ENCODE measurements around the gene BET1L. TPM values are rescaled to one million over a fixed set of nuclear protein-coding genes. Genes with fewer than 3 reads are reported as not detected.
A peak's percentile ranks its signal among the peaks of the same experiment; 100 is the strongest.

Gene BET1L
- total RNA-seq, 1 donor from 2014 or later: 73.2 TPM

DNA sequence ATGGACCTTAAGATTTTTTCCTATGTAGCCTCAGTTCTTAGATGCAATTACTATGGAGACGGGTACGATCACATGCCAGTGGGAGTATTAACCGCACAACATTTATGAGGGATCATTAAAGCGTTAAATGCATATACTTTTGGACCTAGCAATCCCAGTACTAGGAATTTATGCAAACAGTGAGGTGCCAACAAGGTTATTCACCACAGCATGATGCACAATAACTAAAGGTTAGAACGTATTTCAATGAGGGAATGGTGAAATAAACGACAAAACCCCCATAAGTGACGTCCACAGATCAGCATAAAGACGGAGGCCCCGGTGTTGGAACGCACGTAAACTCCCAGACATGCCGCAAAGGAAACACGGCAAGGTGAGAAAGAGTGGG lies 28.4 kb upstream of the BET1L start:
- H3K4me3 Mint-ChIP-seq (ENCODE audit: unreplicated experiment): peak overlapping the region; percentile 91
- H3K4me2 ChIP-seq (ENCODE audit: low read length): peak overlapping the region; percentile 90
- DNase-seq (ENCODE audit: low read depth) (no peak), FAIRE-seq (no peak)
- peak overlapping the region; percentile 80 for H3K9ac ChIP-seq (ENCODE audit: low read length)
- H3K27ac ChIP-seq (ENCODE audit: low read depth, low read length): peak overlapping the region; percentile 57
- H3K9me3 ChIP-seq (ENCODE audit: insufficient read depth, low read depth, low read length): no peaks in the 10 kb centered on the region
- peaks cover 28% of the 10 kb centered on the region for H4K20me1 ChIP-seq (ENCODE audit: insufficient read depth, low read length)
- H3K4me1 ChIP-seq (ENCODE audit: insufficient read depth, low read length): peaks cover 3% of the 10 kb centered on the region
- no peaks in the 10 kb centered on the region for H3K27me3 Mint-ChIP-seq (ENCODE audit: low read depth, unreplicated experiment)
- peak overlapping the region; percentile 38 for H3K27ac Mint-ChIP-seq (ENCODE audit: unreplicated experiment)
- no peaks in the 10 kb centered on the region for H3K27me3 ChIP-seq (ENCODE audit: insufficient read depth, low read length)
- peaks cover 11% of the 10 kb centered on the region for H3K4me1 Mint-ChIP-seq (ENCODE audit: low read depth, unreplicated experiment)
- TF ChIP-seq EZH2 (IDR thresholded peaks at IDR 0.05; ENCODE audit: insufficient read depth, low read length): no peak
- TF ChIP-seq, protein P1, sequence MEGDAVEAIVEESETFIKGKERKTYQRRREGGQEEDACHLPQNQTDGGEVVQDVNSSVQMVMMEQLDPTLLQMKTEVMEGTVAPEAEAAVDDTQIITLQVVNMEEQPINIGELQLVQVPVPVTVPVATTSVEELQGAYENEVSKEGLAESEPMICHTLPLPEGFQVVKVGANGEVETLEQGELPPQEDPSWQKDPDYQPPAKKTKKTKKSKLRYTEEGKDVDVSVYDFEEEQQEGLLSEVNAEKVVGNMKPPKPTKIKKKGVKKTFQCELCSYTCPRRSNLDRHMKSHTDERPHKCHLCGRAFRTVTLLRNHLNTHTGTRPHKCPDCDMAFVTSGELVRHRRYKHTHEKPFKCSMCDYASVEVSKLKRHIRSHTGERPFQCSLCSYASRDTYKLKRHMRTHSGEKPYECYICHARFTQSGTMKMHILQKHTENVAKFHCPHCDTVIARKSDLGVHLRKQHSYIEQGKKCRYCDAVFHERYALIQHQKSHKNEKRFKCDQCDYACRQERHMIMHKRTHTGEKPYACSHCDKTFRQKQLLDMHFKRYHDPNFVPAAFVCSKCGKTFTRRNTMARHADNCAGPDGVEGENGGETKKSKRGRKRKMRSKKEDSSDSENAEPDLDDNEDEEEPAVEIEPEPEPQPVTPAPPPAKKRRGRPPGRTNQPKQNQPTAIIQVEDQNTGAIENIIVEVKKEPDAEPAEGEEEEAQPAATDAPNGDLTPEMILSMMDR (IDR thresholded peaks at IDR 0.05; ENCODE audit: insufficient read depth, low read depth, low read length): no peak
- peaks cover 46% of the 10 kb centered on the region for H3K79me2 ChIP-seq (ENCODE audit: insufficient read depth, low read length)
- no peaks in the 10 kb centered on the region for H3K9me3 Mint-ChIP-seq (ENCODE audit: unreplicated experiment)
- H2AFZ ChIP-seq (ENCODE audit: low read depth, low read length): peak overlapping the region; percentile 86
- peaks cover 7% of the 10 kb centered on the region for H3K36me3 Mint-ChIP-seq (ENCODE audit: low read depth, unreplicated experiment)
- peak overlapping the region; percentile 81 for H3K4me3 ChIP-seq (ENCODE audit: insufficient read depth, low read depth, low read length)
- no peaks in the 10 kb centered on the region for H3K36me3 ChIP-seq (ENCODE audit: insufficient read depth, low read length)

DNA sequence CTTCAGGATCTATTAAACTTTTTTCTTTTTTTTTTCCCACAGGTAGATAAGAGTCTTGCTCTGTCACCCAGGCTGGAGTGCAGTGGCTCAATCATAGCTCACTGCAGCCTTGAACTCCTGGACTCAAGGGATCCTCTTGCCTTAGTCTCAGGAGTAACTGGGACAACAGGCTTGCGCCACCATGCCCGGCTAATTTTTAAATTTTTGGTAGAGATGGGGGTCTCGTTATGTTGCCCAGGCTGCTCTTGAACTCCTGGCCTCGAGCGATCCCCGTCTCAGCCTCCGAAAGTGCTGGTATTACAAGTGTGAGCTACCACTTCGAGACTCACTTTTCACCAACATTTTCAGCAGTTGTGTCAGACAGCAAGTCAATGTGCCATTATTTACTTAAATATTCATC lies 28.0 kb upstream of the BET1L start:
- Histone ChIP-seq H2AFZ (ENCODE audit: low read depth, low read length) (no peak overlapping the region), H3K27ac (ENCODE audit: low read depth, low read length) (no peak overlapping the region), H3K27me3 (ENCODE audit: insufficient read depth, low read length) (no peaks in the 10 kb centered on the region), H3K79me2 (ENCODE audit: insufficient read depth, low read length) (peaks cover 41% of the 10 kb centered on the region), H3K9ac (ENCODE audit: low read length) (peak overlapping the region; percentile 80), H4K20me1 (ENCODE audit: insufficient read depth, low read length) (peaks cover 26% of the 10 kb centered on the region), H3K9me3 (ENCODE audit: insufficient read depth, low read depth, low read length) (no peaks in the 10 kb centered on the region), H3K4me1 (ENCODE audit: insufficient read depth, low read length) (peaks cover 3% of the 10 kb centered on the region), H3K4me3 (ENCODE audit: insufficient read depth, low read depth, low read length) (peak overlapping the region; percentile 81), H3K36me3 (ENCODE audit: insufficient read depth, low read length) (no peaks in the 10 kb centered on the region), H3K4me2 (ENCODE audit: low read length) (peak overlapping the region; percentile 90)
- TF ChIP-seq, protein P1 (IDR thresholded peaks at IDR 0.05; ENCODE audit: insufficient read depth, low read depth, low read length): no peak
- no peak for TF ChIP-seq EZH2 (IDR thresholded peaks at IDR 0.05; ENCODE audit: insufficient read depth, low read length)
- peak overlapping the region; percentile 38 for H3K27ac Mint-ChIP-seq (ENCODE audit: unreplicated experiment)
- peaks cover 7% of the 10 kb centered on the region for H3K36me3 Mint-ChIP-seq (ENCODE audit: low read depth, unreplicated experiment)
- H3K4me3 Mint-ChIP-seq (ENCODE audit: unreplicated experiment): peak overlapping the region; percentile 91
- DNase-seq (ENCODE audit: low read depth) (no peak), FAIRE-seq (no peak)
- no peaks in the 10 kb centered on the region for H3K9me3 Mint-ChIP-seq (ENCODE audit: unreplicated experiment)
- H3K27me3 Mint-ChIP-seq (ENCODE audit: low read depth, unreplicated experiment): no peaks in the 10 kb centered on the region
- H3K4me1 Mint-ChIP-seq (ENCODE audit: low read depth, unreplicated experiment): peaks cover 11% of the 10 kb centered on the region

GRCh38 chr11:232783-233565 lies 25.8 kb upstream of the BET1L start:
- peaks cover 3% of the 10 kb centered on the region for H3K4me1 ChIP-seq (ENCODE audit: insufficient read depth, low read length)
- H3K9me3 ChIP-seq (ENCODE audit: insufficient read depth, low read depth, low read length): no peaks in the 10 kb centered on the region
- Mint-ChIP-seq H3K4me1 (ENCODE audit: low read depth, unreplicated experiment) (peaks cover 2% of the 10 kb centered on the region), H3K27me3 (ENCODE audit: low read depth, unreplicated experiment) (no peaks in the 10 kb centered on the region), H3K27ac (ENCODE audit: unreplicated experiment) (no peak overlapping the region), H3K36me3 (ENCODE audit: low read depth, unreplicated experiment) (peaks cover 5% of the 10 kb centered on the region), H3K4me3 (ENCODE audit: unreplicated experiment) (no peak overlapping the region), H3K9me3 (ENCODE audit: unreplicated experiment) (no peaks in the 10 kb centered on the region)
- no peak for DNase-seq (ENCODE audit: low read depth)
- H3K27me3 ChIP-seq (ENCODE audit: insufficient read depth, low read length): no peaks in the 10 kb centered on the region
- H3K79me2 ChIP-seq (ENCODE audit: insufficient read depth, low read length): peaks cover 20% of the 10 kb centered on the region
- H3K4me2 ChIP-seq (ENCODE audit: low read length): no peak overlapping the region
- H3K9ac ChIP-seq (ENCODE audit: low read length): no peak overlapping the region
- H2AFZ ChIP-seq (ENCODE audit: low read depth, low read length): no peak overlapping the region
- H3K4me3 ChIP-seq (ENCODE audit: insufficient read depth, low read depth, low read length): no peak overlapping the region
- no peaks in the 10 kb centered on the region for H3K36me3 ChIP-seq (ENCODE audit: insufficient read depth, low read length)
- no peak overlapping the region for H3K27ac ChIP-seq (ENCODE audit: low read depth, low read length)
- no peak for TF ChIP-seq EZH2 (IDR thresholded peaks at IDR 0.05; ENCODE audit: insufficient read depth, low read length)
- TF ChIP-seq, protein P1 (IDR thresholded peaks at IDR 0.05; ENCODE audit: insufficient read depth, low read depth, low read length): no peak
- peaks cover 4% of the 10 kb centered on the region for H4K20me1 ChIP-seq (ENCODE audit: insufficient read depth, low read length)
- FAIRE-seq: no peak

Measured in astrocyte (in vitro differentiated cells and primary cell).